NOMO-1 treated with dmso at 0.1 percent for 144 hours (cell line): Measurements from ENCODE around the gene ITGB3.
A peak's percentile ranks its signal among the peaks of the same experiment; 100 is the strongest.

Experiments used
- DNase-seq: peaks from one replicate; lab custom pipeline; 2025; ENCODE audit not compliant: unreplicated experiment; lab: John Stamatoyannopoulos, UW

The ITGB3 gene

DNA sequence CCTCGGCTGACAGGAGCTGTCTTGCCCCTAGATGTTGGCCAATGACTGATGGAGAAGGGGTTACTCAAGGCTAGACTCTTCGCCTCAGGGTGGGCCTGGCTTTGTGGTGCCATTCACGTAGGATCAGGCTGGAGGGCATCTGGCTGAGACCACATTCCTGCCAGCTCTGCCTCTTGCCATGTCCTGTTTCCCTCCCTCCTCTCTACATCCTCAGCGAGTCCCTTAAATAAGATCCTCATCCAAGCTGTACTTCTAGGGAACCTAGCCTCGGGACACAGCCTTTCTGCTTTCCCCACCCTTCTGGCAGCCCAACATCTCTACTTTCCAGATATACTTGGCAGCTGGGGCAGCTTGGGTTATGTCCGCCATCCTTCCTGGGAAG lies 42.2 kb downstream of the ITGB3 start:
- no peak for DNase-seq

- no peak for DNase-seq
These were observed 44.2 kb downstream of the ITGB3 start for GRCh38 chr17:47297661-47298400.

DNA sequence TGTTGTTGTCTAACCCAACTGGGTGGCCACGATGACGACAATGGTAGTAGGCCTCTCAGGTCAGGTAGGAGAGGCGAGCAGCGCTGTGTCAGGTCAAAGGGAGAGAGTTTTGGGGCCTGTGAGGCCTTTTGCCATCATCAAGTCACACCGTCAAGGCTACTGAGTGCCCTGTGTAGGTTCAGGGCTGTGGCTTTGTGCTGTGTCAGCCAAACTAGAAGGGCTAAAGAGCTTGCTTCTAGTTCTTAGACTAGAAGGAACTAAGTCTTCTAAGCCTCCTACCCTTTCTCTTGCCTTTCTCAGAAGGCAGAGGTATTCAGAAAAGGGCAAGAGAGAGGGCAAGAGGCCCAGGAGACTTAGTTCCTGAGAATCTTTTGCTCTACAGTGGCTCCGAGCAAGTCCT lies 45.1 kb downstream of the ITGB3 start:
- DNase-seq, result no peak

- no peak for DNase-seq
These were observed 45.7 kb downstream of the ITGB3 start for GRCh38 chr17:47299239-47299910.

DNA sequence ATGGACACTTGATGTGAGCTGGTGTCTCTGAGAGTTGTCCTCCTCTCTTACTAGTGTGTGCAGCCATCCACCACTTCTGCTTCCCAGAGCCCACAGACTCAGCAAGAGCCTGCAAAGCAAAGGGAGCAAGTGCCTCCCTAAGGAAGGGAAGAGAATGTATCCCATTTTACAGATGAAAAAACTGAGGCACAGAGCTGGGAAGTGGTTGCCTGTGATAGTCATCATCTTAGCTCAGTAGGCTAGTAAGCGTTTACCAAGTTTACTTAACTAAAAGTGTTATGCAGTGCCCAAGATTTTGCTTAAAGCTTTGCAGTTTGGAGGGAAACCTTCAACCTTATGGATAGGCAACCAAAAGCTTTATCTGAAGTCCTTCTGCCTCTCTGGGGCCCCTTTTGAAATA lies 47.1 kb downstream of the ITGB3 start:
- no peak for DNase-seq

GRCh38 chr17:47301161-47301560 lies 47.5 kb downstream of the ITGB3 start:
- no peak for DNase-seq

DNA sequence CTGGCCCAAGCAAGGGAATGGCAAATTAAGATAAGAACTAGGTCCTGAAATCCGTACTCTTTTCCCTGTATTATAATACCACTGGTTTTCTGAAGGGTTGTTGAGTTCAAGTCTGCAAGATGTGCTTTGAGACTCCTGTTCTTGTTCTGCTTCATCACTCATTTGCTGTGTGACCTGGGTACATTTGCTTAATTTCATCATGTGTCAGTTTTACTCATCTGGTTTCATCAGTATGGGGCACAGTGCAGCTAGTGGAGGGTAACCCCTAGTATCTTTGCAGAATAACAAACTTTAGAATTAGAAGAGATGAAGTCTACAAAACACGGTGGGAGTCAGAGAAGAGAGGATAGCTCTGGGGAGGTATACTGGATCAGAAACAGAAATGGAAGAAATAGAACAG lies 48.2 kb downstream of the ITGB3 start:
- no peak for DNase-seq

DNA sequence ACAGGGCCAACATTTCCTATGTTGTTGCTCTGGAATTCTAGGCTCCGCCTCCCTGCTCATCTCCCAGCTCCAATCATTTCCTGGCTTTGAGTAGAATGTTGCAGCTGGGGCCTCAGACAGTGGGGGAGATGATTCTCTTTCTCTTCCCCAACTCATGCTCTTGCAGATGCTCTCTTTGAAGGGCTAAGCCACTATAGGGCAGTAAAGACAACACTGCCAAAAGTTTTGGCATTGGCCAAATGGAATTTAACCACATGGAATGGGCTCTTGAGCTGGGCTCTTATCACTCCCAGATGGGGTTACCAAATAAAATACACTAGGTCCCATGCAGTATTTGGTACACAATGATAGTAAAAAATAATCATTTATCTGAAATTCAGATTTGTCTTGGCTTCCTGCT lies 50.6 kb downstream of the ITGB3 start:
- DNase-seq, result no peak

- no peak for DNase-seq
These were observed 51.8 kb downstream of the ITGB3 start for GRCh38 chr17:47305302-47305923.

GRCh38 chr17:47310186-47310733 lies 56.6 kb downstream of the ITGB3 start:
- no peak for DNase-seq

DNA sequence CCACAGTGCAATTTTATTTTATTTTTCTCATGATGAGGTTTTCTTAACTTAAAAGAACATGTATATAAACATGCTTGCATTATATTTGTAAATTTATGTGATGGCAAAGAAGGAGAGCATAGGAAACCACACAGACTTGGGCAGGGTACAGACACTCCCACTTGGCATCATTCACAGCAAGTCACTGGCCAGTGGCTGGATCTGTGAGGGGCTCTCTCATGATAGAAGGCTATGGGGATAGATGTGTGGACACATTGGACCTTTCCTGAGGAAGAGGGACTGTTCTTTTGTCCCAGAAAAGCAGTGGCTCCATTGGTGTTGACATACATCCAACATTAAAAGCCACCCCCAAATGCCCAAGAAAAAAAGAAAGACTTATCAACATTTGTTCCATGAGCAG lies 57.8 kb downstream of the ITGB3 start:
- DNase-seq, result no peak

DNA sequence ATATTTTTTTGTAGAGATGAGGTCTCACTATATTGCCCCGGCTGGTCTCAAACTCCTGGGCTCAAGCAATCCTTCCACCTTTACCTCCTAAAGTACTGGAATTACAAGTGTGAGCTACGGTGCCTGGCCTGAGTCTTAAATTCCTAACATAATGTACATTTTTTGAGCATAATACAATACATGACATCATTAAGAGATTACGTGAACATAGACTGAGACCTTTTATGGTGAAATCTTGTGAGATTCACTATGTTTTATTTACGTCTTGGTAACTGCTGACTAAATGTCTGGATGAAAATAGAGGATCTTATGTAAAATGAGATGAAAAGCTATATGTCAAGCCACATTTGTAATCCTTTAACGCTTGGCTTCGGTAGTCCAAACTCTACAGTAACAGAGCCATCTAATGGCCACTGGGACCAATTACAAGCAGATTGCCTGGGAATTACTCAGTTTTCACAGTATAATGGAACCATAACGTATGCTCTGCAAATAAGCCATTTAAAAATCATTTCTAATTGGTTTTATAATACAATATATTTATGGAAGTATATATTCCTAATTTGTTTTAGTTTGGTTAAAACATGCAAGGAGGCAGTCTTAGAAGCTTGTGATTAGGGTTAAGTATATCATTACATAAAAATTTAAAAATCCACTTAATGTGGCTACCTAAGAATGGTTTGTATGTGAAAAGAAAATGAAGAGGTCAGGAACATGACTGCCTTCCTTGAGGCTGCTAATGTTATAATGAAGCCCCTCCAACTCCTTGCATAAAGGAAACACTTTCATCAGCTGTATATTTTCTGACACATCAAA lies 62.0 kb downstream of the ITGB3 start:
- DNase-seq, result peak; percentile 17

DNA sequence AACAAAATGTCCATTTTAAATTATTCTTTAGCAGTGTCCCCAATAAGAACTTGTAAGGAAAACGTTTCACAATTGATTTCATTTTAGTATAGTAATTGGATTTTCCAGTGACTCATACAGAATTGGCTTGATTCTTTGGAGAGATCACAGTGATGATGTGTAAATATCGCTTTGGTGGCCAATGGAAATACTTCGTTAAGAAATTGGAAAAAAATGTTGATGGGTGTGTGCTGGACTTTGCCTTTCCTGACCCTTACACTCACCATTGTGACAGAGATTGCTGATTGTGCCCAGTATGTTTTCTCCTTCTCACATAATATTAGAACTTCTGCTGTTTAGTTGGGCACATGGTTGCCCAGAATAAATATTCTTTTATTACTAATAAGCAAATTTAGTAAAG lies 62.7 kb downstream of the ITGB3 start:
- DNase-seq, result no peak

DNA sequence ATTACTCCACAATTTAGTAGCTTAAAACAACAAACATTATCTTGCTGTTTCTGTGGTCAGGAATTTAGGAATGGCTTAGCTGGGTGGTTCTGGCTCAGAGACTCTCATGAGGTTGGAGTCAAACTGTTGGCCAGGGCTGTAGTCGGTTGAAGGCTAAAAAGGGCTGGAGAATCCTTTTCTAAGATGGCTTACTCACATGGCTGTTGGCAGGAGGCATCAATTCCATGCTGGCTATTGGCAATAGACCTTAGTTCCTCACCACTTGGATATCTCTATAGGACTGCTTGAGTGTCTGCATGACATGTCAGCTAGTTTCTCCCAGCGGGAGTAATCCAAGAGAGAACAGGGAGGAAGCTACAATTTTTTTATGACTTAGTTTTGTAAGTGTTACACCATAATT lies 63.5 kb downstream of the ITGB3 start:
- no peak for DNase-seq

DNA sequence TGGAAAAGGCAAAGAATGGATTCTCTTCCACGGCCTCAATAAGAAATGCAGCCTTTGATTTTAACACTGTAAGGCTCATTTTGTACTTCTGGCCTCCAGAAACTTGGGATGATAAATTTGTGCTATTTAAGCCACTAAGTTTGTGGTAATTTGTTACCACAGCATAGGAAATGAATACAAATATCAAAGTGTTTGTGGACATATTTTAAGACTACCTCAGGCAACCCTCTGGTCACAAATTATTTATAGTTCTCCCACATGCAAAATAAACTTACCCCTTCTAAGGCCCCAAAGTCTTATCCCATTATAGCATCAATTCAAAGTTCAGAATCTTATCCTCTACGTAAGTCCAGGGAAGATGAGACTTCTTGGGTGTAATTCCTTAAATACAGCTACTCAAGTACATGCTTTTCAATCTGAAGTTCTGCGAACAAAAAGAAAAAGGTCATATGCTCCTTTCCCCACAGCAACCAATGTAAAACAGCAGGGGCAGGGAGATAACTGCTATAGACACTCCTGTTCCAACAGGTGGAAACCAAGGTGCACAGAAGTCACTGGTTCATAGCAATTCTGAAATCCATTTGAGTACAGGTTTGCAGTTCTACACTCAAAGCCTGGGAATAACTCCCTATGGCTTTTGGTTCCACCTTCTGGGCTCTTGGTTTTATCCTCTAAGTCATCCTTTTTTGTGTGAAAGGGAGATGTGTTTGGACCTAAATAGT lies 64.7 kb downstream of the ITGB3 start:
- DNase-seq, result no peak

GRCh38 chr17:47320879-47321502 lies 67.4 kb downstream of the ITGB3 start:
- DNase-seq, result no peak

GRCh38 chr17:47323382-47324223 lies 70.0 kb downstream of the ITGB3 start, which contains the start of gene EFCAB13:
Gene EFCAB13 (plus strand): TSS chr17:47323955. CDS start chr17:47328354, 4,399 bp downstream.
- peak; percentile 87 for DNase-seq

- peak; percentile 69 for DNase-seq
These were observed 70.8 kb downstream of the ITGB3 start for GRCh38 chr17:47324224-47325020.
